Hematopoietic multipotent progenitor cell treated with erythropoietin and hydrocortisone succinate and interleukin-3 and kit ligand, for 4 days (in vitro differentiated cells): ENCODE results near the gene ALDH3B2.
A peak's percentile ranks its signal among the peaks of the same experiment; 100 is the strongest.
"Not testable (repeated sequence)": the region's sequence is repeated elsewhere in the genome, so short reads cannot be mapped to it uniquely, and the experiment has no call there.

Experiments used
- DNase-seq: peaks from one replicate; pipeline ENCODE4 v3.0.0-alpha.2; 2015

The ALDH3B2 gene

DNA sequence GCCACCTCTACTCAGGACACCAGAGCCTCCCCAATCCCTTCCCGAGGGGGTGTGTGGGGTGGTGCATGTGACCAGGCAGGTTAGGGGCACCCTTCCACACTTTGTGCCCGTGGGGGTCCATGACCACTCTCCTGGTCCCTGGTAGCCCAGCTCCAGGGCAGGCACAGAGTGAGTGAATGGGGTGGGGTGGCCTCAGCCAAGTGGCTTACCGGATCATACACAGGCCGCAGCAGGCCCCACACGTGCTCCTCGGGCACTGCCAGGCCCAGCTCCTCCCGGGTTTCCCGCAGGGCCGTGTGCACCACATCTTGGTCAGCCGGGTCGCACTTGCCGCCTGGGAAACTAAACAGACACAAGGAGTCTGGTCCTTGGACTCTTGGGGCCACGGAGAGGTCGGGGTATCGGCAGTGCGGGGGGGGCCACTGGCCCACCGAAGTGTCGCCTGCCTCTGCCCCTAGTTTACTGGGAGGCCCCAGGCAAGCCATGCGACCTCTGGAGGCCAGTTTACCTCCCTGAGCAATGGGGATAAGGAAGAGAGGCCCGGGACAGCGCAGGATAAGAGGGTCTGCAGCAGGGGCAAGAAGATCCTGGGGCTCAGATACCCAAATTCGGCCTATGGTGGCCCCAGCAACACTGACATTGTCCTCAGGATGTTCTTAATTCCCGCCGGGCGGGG is 45.6 kb downstream of the ALDH3B2 start:
- DNase-seq: no peak

DNA sequence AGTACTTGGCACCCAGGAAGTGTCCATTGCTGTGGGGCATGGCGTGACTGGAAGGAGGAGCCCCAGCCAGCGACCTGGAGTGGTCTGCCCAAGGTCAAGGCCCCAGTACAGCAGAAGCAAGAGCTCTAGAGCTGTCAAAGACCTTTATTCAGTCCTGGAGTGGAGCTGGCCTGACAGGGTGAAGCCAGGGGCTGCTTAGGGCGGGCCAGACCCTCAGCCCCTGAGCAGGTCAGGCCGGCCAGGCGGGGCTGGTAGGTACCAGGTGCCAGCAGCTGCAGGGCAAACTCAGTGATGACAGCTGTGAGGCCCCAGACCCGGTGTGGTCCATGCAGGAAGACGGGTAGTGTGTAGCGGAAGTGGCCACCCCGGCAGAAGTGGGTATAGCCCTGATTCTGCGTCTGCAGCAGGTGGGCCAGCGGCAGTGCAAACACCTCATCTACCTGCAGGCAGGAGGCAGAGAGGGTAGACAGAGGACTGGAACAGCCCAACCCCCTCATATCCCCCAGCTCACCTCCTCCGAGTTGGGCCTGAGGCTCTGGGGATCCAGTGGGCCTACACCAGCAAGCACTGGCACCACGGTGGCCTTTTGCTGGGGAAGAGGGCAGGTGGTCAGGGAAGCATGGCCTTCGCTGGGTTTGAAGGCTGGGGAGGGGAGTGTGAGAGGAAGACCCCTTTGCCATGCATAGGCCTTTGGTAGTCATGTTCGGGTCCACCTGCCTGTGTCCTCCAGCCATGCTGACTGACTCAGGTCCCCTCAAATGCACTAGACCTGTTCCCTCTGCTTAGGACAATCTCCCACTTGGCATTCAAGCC is 46.4 kb downstream of the ALDH3B2 start:
- no peak for DNase-seq

DNA sequence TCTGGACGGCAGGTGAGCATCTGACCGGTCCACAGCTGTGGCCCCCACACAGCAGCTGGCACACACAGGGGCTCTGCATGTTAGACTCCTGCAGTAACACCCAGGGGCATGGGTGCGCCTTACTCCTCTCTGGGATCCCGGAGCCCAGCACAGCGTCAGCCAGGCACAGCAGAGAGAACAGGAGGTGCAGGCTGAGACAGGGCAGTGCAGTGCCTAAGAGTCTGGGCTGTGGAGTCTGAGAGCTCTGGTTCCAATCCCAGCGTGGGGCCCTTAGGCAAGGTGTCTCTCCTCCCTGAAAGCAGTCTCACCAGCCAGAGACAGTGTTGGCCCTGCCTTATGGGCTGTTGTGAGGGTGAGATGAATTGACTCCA is 47.0 kb downstream of the ALDH3B2 start:
- DNase-seq: no peak

DNA sequence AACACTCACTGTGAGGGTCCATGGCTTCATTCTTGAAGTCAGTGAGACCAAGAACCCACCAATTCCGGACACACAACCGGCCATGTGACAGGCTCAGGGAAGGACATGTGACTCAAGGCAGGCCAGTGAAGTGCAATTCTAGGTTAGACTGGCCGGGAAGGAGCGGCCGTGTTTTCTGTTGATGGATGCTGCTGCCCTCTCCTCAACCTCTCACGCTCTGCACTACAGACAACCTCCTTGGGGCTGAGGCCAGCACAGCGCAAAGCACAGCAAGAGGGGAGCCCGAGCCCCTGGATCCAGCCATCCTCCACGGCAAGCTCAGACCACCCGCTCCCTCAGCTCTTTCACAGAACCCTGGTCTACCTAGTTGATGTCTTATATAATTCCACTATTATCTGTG is 47.5 kb downstream of the ALDH3B2 start:
- DNase-seq: no peak

DNA sequence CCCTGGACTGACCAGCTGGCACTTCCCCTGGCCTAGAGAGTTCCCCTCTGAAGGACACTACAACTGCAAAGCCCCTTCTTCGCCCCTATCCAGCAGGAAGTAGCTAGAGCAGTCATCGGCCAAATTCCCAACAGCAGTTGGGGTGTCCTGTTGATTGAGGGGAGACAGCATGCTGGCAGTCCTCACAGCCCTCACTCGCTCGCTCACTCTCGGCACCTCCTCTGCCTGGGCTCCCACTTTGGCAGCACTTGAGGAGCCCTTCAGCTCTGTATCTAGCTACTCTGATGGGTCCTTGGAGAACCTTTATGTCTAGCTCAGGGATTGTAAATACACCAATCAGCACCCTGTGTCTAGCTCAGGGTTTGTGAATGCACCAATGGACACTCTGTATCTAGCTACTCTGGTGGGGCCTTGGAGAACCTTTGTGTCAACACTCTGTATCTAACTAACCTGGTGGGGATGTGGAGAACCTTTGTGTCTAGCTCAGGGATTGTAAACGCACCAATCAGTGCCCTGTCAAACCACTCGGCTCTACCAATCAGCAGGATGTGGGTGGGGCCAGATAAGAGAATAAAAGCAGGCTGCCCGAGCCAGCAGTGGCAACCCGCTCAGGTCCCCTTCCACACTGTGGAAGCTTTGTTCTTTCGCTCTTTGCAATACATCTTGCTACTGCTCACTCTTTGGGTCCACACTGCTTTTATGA is 48.1 kb downstream of the ALDH3B2 start:
- DNase-seq: not testable (repeated sequence)

DNA sequence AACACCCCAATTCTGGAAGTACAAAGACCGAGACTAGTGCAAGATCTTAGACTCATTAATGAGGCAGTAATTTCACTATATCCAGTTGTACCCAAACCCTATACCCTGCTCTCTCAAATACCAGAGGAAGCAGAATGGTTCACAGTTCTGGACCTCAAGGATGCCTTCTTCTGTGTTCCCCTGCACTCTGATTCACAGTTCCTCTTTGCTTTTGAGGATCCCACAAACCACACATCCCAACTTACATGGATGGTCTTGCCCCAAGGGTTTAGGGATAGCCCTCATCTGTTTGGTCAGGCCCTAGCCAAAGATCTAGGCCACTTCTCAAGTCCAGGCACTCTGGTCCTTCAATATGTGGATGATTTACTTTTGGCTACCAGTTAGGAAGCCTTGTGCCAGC is 50.6 kb downstream of the ALDH3B2 start:
- DNase-seq: not testable (repeated sequence)

DNA sequence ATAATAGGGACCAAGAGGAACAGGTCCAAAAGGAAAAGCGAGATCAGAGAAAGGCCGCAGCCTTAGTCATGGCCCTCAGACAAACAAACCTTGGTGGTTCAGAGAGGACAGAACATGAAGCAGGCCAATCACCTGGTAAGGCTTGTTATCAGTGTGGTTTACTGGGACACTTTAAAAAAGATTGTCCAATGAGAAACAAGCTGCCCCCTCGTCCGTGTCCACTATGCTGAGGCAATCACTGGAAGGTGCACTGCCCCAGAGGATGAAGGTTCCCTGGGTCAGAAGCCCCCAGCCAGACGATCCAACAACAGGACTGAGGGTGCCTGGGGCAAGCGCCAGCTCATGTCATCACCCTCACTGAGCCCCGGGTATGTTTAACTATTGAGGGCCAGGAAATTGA is 51.5 kb downstream of the ALDH3B2 start:
- not testable (repeated sequence) for DNase-seq

DNA sequence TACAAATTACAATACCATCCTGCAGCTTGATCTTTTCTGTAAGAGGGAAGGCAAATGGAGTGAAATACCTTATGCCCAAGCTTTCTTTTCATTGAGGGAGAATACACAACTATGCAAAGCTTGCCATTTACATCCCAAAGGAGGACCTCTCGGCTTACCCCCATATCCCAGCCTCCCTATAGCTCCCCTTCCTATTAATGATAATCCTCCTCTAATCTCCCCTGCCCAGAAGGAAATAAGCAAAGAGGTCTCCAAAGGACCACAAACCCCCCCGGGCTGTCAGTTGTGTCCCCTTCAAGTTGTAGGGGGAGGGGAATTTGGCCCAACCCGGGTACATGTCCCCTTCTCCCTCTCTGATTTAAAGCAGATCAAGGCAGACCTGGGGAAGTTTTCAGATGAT is 52.5 kb downstream of the ALDH3B2 start:
- DNase-seq: not testable (repeated sequence)

DNA sequence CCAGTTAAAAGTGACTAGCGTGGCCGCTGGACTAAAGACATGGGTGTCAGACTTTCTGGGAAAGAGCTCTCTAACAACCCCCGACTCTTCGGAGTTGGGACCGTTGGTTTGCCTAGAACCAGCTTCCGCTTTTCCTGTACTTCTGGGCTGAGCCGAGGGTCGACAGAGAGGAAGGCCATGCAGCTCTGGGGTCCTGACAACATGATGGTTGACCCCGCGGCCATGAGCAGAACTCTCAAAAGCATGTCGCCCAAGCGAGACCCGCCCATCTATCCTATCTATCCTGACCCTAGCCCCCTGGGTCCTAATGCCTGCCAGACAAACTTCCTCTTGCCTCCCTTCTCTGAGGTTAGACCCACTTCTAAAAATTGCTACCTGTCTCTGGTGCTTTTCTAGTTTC is 53.8 kb downstream of the ALDH3B2 start:
- DNase-seq: peak; percentile 29

DNA sequence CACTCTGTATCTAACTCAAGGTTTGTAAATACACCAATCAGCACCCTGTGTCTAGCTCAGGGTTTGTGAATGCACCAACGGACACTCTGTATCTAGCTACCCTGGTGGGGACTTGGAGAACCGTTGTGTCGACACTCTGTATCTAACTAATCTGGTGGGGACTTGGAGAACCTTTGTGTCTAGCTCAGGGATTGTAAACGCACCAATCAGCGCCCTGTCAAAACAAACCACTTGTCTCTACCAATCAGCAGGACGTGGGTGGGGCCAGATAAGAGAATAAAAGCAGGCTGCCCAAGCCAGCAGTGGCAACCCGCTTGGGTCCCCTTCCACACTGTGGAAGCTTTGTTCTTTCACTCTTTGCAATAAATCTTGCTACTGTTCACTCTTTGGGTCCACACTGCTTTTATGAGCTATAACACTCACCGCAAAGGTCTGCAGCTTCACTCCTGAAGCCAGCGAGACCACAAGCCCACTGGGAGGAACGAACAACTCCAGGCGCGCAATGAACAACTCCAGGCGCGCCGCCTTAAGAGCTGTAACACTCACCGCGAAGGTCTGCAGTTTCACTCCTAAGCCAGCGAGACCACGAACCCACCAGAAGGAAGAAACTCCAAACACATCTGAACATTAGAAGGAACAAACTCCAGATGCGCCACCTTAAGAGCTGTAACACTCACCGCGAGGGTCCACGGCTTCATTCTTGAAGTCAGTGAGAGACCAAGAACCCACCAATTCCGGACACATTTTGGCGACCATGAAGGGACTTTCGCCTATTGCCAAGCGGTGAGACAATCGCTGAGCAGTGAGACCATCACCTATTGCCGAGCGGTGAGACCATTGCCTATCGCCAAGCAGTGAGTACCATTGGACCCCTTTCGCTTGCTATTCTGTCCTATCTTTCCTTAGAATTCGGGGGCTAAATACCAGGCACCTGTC is 54.5 kb downstream of the ALDH3B2 start:
- DNase-seq: not testable (repeated sequence)

DNA sequence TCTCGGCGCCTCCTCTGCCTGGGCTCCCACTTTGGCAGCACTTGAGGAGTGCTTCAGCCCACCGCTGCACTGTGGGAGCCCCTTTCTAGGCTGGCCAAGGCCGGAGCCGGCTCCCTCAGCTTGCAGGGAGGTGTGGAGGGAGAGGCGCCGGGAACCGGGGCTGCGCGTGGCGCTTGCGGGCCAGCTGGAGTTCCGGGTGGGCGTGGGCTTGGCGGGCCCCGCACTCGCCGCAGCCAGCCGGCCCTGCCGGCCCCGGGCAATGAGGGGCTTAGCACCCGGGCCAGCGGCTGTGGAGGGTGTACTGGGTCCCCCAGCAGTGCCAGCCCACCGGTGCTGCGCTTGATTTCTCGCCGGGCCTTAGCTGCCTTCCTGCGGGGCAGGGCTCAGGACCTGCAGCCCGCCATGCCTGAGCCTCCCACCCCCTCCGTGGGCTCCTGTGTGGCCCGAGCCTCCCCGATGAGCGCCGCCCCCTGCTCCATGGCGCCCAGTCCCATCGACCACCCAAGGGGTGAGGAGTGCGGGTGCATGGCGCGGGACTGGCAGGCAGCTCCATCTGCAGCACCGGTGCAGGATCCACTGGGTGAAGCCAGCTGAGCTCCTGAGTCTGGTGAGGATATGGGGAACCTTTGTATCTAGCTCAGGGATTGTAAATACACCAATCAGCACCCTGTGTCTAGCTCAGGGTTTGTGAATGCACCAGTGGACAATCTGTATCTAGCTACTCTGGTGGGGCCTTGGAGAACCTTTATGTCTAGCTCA is 55.3 kb downstream of the ALDH3B2 start:
- not testable (repeated sequence) for DNase-seq

DNA sequence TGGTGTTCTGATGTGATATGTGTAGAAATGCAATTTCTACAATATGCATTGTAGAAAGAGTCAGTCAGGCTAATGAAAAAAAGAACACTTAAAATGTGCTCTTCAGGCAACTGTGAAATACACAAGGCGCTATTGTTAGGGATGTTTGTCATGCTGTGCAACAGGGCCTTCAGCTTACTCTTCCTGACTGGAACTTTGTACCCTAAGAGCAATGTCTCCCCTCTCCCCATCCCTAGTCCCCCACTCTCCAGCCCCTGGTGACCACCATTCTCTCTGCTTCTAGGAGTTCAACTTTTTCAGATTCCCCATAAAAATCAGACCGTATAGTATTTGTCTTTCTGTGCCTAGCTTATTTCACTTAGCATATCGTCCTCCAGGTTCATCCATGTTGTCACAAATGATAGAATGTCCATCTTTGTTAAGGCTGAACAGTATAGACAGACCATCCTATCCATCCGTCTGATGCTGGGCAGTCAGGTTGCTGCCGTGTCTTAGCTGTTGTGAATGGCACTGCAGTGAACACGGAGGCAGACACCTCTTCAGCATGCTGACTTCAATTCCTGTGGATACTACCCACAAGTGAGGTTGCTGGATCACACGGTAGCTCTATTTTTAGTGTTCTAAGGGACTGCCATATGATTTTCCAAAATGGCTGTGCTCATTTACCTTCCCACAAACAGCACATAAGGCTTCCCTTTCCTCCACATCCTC is 57.0 kb downstream of the ALDH3B2 start:
- DNase-seq: no peak

DNA sequence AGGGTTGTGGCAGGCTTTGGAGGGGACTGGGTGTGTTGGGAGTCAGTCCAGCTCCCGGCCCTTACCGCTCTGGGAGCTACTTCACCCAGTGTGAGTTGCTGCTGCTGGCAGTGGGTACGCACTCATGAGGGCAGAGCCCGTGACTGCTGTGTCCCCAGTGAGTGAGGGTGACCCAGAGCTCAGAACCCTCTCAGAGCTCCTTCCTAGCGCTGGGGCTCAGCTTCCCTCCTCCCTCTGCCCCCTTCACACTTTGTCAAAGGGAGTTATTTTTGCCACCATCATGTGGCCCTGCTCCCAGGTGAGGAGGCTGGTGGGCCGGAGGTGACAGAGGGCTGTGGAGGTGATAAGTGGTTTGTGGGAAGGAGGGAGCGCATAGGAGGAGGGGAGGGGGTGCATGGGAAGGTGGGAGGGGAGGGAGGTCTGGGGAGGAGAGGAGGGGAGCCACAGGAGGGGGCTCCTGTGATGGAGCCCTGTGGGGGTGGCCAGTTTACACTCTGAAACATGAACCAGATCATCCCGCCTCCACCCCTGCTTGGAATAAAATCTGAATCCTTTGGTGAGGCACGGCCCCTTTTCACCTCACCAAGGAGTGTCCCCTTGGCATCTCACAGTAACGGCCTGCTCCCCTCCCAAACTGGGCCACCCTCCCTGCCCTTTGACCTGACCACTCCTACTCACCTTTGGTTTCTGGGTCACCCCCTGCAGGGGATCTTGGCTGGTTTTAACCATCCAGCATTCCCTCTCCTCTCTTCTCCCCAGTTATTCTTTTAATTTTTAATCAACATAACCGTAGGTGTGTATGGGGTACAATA is 57.8 kb downstream of the ALDH3B2 start:
- DNase-seq: no peak

DNA sequence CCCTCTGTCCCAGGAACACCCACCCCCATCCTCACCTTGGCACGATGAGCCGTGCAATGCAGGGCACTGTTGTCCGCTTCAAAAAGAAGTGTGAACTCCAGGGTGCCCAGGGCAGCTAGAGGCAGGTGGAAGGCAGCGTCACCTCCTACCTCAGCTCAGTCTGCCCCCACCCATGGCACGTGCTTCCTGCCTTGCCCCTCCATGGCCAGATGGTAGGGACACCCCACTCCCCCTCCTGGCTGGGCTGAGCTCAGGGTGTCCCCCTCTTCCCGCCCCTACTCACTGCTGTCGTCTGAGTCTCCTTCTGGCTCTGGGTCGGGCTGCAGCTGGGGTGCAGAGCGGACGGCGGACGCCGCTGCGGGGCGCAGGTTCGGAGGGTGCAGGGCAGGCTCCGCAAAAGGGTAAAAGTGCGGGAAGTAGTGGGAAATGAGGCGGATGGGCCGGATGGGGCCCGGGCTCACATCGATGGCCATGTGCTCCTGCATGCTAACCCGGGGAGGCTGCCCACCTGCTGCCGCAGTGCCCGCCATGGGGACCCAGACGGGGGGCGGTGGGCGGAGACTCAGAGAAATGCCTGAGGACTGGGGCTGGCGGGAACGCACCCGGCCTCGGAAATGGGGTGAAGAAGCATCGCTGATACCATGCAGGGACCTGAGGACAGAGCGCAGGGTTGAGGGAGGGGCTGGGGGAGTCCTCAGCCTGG is 58.5 kb downstream of the ALDH3B2 start:
- DNase-seq: no peak

DNA sequence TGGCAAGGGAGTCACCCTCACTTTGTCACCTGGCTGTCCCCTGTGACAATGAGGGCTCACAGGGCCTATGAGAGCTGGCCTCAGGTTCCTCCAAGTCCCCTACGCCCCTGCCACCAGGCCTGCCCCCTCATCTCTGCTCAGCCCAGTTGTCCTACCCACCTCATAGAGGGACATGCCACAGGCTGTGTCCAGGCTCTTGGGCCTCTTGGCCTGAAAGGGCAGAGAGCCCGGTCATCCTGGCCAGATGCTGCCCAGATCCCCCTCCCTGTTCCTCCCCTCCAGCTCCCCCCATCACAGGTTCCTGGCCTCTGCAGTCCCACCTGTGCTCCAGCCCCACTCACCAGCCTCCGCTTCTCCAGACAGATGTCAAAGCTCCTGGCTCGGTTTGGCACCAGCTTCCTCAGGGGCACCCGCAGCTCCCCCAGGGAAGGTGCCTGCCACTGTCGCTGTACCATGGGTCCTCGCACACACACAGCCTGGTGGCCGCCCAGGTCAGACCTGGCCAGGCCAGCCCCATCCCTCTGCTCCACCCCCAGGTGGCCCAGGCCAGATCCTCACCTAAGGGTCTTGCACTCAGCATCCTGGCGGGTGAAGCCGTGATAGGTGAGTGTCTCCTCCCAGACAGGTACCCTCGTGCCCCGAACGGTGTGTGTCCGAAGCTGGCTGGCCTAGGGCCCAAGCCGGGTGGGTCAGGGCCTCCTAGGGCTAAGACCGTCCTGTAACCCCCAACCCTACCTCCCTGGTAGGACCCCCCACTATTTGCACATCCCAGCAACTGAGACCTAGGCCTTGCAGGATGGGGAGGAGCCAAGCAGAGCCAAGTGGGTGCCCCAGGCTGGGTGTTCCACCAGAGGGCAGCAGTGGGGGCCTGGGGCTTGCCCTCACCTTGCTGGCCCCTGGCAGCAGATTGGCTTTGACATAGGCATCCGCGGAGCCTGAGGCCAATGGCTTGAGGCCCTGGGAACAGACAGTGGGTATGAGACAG is 59.4 kb downstream of the ALDH3B2 start:
- peak; percentile 75 for DNase-seq

DNA sequence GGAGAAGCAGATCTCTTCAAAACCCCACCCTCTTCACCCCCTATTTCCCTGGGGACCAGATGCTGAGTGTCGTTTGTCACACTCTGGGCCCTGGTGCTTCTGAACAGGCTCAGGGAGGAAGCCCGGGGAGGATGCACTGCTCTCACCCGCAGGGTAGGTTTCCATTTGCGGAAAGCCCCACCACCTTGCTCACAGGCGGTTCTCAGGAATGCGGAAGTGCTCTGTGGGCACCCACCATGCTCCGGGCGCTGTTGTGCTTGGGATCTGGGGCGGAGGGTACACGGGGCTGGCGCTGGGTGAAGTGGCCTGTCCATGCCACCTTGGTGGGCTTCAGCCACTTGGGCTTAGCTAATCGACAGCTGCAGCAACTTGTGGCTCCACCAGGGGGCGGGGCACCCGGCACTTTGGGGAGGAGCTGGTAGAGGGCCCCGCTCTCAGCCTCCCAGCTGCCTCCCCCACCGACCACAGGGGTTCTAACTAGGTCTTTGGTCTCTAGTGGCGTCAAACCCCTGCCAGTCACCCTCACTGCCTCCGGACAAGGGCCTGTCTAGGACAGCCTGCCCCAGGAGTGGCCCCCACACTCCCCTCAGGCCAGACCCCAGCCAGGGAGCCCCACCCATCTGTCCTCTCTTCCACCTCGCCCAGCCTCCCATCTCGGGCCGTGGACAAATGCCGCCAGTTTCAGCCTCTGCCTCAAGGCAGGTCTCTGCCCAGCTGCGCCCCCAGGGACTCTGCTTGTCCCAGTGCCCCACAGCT is 60.3 kb downstream of the ALDH3B2 start:
- DNase-seq: peak; percentile 83

DNA sequence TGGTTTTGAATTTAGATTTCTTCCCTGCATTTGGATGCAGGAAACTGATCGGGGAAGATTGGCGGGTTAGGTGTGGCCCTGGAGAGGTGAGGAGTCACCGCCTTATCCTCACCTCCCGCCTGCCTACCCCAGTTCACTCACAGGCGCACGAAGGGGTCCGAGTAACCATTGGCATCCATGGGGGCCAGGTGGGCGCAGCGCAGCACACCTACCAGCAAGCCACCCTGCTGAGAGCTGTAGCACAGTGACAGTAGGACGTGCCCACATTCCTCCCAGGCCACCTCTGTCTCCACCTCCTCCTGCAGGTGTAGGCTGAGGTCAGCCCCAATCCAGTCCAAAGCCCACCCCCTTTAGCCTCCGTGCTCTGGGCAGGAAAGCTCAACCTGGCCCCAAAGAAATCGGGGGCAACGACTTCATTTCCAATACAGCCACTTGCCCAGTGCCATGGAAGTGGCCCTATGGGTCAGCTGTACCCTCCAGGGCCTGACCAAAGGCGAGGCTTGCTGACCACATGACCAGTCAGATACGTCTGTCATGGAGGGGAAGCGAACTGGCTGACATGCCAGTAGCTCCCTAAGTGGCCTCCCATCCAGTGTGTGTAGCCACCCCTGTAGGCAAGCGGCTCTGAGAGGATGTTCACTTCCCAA is 61.0 kb downstream of the ALDH3B2 start:
- no peak for DNase-seq
